22Rv1 (cell line): ENCODE results near the gene MYH14.

Experiments
- ZFX ChIP-seq: fragments of 450-650 bp; IDR thresholded peaks from 2 replicates; pipeline ENCODE4 v1.6.1; 2017; ENCODE audit warnings: antibody characterized with exemption, borderline replicate concordance
- TF ChIP-seq, protein P1 (sequence below): fragments of 450-650 bp; IDR thresholded peaks from 2 replicates; pipeline ENCODE4 v1.5.1; 2017; ENCODE audit warnings: mild to moderate bottlenecking

DNA sequence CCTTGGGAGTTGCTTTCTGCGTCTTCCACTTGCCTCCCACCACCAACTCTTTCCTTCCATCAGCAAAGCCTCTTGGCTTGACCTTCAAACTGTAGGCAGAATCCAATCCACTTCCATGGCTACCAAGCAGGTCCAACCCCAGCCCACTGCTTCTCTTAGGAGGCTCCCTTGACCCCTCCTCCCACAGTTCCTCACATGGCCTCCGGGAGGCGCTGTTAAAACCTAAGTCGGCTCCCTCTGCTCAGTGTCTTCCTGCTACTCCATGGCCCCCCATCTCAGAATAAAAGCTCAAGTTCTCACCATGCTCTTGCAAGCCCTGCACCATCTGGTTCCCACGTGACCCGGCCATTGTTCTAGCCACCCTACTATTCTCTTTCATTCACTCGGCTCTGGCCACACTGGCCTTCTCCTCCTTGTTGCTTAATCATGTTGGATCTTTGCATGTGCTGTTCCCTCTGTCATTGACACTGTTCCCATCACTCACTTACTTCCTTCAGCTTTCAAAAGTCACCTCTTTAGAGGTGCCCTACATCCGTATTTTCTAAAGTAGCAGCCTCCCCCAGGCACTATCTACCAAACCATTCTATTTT lies 47.8 kb upstream of the MYH14 start:
- TF ChIP-seq, protein P1, sequence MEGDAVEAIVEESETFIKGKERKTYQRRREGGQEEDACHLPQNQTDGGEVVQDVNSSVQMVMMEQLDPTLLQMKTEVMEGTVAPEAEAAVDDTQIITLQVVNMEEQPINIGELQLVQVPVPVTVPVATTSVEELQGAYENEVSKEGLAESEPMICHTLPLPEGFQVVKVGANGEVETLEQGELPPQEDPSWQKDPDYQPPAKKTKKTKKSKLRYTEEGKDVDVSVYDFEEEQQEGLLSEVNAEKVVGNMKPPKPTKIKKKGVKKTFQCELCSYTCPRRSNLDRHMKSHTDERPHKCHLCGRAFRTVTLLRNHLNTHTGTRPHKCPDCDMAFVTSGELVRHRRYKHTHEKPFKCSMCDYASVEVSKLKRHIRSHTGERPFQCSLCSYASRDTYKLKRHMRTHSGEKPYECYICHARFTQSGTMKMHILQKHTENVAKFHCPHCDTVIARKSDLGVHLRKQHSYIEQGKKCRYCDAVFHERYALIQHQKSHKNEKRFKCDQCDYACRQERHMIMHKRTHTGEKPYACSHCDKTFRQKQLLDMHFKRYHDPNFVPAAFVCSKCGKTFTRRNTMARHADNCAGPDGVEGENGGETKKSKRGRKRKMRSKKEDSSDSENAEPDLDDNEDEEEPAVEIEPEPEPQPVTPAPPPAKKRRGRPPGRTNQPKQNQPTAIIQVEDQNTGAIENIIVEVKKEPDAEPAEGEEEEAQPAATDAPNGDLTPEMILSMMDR, result peak; percentile 57
- no peak for TF ChIP-seq ZFX
